Measurements from ENCODE around the gene ALKAL2. TPM values are rescaled to one million over a fixed set of nuclear protein-coding genes. Genes with fewer than 3 reads are reported as not detected.

The ALKAL2 gene
- total and polyA plus RNA-seq, 9 of the 15 experiments (the other 6 are each of a cell fraction or from before 2014, with no cell fraction given): not detected

DNA sequence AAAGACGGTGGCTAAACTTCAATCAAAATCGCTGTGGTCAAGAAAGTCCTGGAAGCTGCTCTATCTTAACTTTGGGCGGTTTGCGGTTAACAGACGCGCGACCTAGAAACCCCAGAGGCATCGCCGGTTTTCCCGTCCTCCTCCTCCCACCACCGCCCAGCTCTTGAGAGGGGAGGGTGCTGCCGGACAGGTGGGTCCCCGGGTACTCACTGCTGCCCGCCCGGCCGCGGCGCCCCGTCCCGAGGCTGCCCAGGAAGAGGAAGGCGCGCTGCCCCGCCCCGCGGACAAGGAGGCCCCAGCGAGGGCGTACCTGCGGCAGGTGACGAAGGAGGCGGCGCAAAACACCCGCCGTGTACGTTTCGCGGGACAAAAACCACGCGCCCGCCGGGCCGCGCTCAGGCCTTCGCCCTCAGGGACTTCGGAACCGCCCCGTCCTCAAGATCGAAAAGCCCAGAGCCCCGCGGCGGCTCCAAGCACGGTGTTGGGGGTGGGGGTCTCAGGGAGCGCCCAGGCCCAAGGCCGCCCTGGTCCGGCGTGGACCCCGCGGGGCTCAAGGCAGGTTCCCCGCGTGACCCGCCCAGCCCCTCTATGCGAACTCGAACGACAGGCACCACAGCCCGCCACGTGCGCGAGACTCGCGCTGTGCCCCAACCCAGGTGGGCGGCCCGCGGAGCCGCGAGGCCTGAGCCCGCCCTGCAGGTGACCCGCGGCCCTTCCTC lies 24.0 kb downstream of the ALKAL2 start, which contains the start of gene SH3YL1:
Gene SH3YL1 (minus strand): TSS at position 259 of the 719 bp plus-strand sequence. CDS start 48 bp downstream, at position 211.
- Histone ChIP-seq H3K36me3 (ENCODE audit: control insufficient read depth, insufficient read depth, low read length) (peaks cover 22% of the 10 kb centered on the region; the same call in 2 of the 3 replicates), H3K79me2 (ENCODE audit: control insufficient read depth, insufficient read depth, low read length) (peaks cover 45% of the 10 kb centered on the region)
- ATAC-seq: peak; percentile 3
- TF ChIP-seq, protein P1, sequence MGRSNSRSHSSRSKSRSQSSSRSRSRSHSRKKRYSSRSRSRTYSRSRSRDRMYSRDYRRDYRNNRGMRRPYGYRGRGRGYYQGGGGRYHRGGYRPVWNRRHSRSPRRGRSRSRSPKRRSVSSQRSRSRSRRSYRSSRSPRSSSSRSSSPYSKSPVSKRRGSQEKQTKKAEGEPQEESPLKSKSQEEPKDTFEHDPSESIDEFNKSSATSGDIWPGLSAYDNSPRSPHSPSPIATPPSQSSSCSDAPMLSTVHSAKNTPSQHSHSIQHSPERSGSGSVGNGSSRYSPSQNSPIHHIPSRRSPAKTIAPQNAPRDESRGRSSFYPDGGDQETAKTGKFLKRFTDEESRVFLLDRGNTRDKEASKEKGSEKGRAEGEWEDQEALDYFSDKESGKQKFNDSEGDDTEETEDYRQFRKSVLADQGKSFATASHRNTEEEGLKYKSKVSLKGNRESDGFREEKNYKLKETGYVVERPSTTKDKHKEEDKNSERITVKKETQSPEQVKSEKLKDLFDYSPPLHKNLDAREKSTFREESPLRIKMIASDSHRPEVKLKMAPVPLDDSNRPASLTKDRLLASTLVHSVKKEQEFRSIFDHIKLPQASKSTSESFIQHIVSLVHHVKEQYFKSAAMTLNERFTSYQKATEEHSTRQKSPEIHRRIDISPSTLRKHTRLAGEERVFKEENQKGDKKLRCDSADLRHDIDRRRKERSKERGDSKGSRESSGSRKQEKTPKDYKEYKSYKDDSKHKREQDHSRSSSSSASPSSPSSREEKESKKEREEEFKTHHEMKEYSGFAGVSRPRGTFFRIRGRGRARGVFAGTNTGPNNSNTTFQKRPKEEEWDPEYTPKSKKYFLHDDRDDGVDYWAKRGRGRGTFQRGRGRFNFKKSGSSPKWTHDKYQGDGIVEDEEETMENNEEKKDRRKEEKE (IDR thresholded peaks at IDR 0.05; ENCODE audit: borderline replicate concordance in 1 of 2, control insufficient read depth in 1 of 2, low read depth in 2 of 2, low read length in 1 of 2): no peak
- TF ChIP-seq RB1 (IDR thresholded peaks at IDR 0.05; ENCODE audit: low read depth): 0 out of 2 replicates have a peak, but pooled peaks have one; percentile 9
- 0 out of 2 replicates have a peak, but pooled peaks have one; percentile 15 for TF ChIP-seq TFAP4 (CRISPR knock-in tag; IDR thresholded peaks at IDR 0.05; ENCODE audit: borderline replicate concordance)
- TF ChIP-seq NEUROD1 (IDR thresholded peaks at IDR 0.05; ENCODE audit: borderline replicate concordance, low read depth, low read length, partially characterized antibody): no peak
- TF ChIP-seq ZNF239 (CRISPR knock-in tag; IDR thresholded peaks at IDR 0.05): no peak
- TF ChIP-seq XRCC4 (IDR thresholded peaks at IDR 0.05; ENCODE audit: extremely low read depth, insufficient read depth, insufficient read length): no peak
- TF ChIP-seq BRCA1 (IDR thresholded peaks at IDR 0.05): no peak
- TF ChIP-seq BRCA1 (CRISPR knock-in tag; IDR thresholded peaks at IDR 0.05): no peak
- TF ChIP-seq, protein P2, sequence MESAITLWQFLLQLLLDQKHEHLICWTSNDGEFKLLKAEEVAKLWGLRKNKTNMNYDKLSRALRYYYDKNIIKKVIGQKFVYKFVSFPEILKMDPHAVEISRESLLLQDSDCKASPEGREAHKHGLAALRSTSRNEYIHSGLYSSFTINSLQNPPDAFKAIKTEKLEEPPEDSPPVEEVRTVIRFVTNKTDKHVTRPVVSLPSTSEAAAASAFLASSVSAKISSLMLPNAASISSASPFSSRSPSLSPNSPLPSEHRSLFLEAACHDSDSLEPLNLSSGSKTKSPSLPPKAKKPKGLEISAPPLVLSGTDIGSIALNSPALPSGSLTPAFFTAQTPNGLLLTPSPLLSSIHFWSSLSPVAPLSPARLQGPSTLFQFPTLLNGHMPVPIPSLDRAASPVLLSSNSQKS (CRISPR knock-in tag; IDR thresholded peaks at IDR 0.05): no peak
- no peak for TF ChIP-seq MTA1 (IDR thresholded peaks at IDR 0.05; ENCODE audit: borderline replicate concordance)
- TF ChIP-seq, protein P3, sequence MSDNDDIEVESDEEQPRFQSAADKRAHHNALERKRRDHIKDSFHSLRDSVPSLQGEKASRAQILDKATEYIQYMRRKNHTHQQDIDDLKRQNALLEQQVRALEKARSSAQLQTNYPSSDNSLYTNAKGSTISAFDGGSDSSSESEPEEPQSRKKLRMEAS (CRISPR knock-in tag; IDR thresholded peaks at IDR 0.05): peak; percentile 64; the same call in 1 of the 2 replicates
- no peak for TF ChIP-seq ZNF511 (CRISPR knock-in tag; IDR thresholded peaks at IDR 0.05)
- TF ChIP-seq, protein P4, sequence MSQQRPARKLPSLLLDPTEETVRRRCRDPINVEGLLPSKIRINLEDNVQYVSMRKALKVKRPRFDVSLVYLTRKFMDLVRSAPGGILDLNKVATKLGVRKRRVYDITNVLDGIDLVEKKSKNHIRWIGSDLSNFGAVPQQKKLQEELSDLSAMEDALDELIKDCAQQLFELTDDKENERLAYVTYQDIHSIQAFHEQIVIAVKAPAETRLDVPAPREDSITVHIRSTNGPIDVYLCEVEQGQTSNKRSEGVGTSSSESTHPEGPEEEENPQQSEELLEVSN (IDR thresholded peaks at IDR 0.05; ENCODE audit: borderline replicate concordance in 1 of 2, extremely low read depth in 1 of 2, insufficient read depth in 1 of 2, insufficient read length in 1 of 2, low read depth in 1 of 2, low read length in 1 of 2, poor library complexity in 1 of 2, severe bottlenecking in 1 of 2): peak in 1 of 2 experiments; percentile 79

More for the DNA sequence above, 24.0 kb downstream of the ALKAL2 start, which contains the start of gene SH3YL1:
- Histone ChIP-seq H4K20me1 (replicated peaks; ENCODE audit: control insufficient read depth, insufficient read depth, low read length) (peaks cover 20% of the 10 kb centered on the region), H3K27me3 (ENCODE audit: control insufficient read depth in 2 of 2, insufficient read depth in 2 of 2, low read length in 2 of 2) (no peaks in the 10 kb centered on the region; a peak in 1 of 5 replicates), H3K4me3 (peak within 1 kb of the TSS; percentile 83), H3K9ac (ENCODE audit: insufficient read depth in 1 of 2, low read depth in 2 of 2, low read length in 2 of 2) (peak within 1 kb of the TSS; percentile 86 to 95), H3K27ac (ENCODE audit: extremely low read depth, low read depth, low read length) (peak within 1 kb of the TSS; percentile 93), H2AFZ (ENCODE audit: low read depth, low read length) (peak within 1 kb of the TSS; percentile 96), H3K4me1 (replicated peaks in 1 of 2; ENCODE audit: control insufficient read depth in 2 of 2, insufficient read depth in 2 of 2, low read length in 2 of 2) (peaks cover 13 to 21% of the 10 kb centered on the region in 2 experiments; a peak in 4 of 5 replicates), H3K9me3 (replicated peaks; ENCODE audit: control insufficient read depth, insufficient read depth, low read depth, low read length) (no peaks in the 10 kb centered on the region; the same call in 1 of the 2 replicates), H3K4me2 (ENCODE audit: insufficient read depth, low read length) (peak within 1 kb of the TSS; percentile 96), H3K9me1 (ENCODE audit: control insufficient read depth, insufficient read depth, low read length) (peaks cover 6% of the 10 kb centered on the region)
- WGBS (ENCODE audit: insufficient coverage, low coverage, missing lambda C conversion rate): 58% methylated on average over 14 of the region's 77 CpGs
- FAIRE-seq (no peak), DNase-seq (ENCODE audit: extremely low read depth in 1 of 4, low spot score in 3 of 4) (no peak)
- BruUV-seq (replicated peaks): no TSS peak
- ChIA-PET POLR2A (interaction anchor here (0.6 kb wide), 1 partner anchor 414 kb away, joined by 3 read pairs; no protein-coding TSS in a partner anchor), CTCF (ENCODE audit: low intra/inter-chr PET ratio) (no interaction called here)
- intact Hi-C loops (cut with micrococcal nuclease): no loop called here
- in situ Hi-C loops (cut with MboI): no loop called here
